Suppressor macrophage treated with lipopolysaccharide for 1 hour (primary cell): ENCODE measurements around the gene TGFBRAP1.
"Not testable (repeated sequence)": the region's sequence is repeated elsewhere in the genome, so short reads cannot be mapped to it uniquely, and the experiment has no call there.

ENCODE experiments used
- DNase-seq, 3 donors: peaks; one replicate each; pipeline ENCODE4 v3.0.0-alpha.2; 2020 to 2022

Gene TGFBRAP1

DNA sequence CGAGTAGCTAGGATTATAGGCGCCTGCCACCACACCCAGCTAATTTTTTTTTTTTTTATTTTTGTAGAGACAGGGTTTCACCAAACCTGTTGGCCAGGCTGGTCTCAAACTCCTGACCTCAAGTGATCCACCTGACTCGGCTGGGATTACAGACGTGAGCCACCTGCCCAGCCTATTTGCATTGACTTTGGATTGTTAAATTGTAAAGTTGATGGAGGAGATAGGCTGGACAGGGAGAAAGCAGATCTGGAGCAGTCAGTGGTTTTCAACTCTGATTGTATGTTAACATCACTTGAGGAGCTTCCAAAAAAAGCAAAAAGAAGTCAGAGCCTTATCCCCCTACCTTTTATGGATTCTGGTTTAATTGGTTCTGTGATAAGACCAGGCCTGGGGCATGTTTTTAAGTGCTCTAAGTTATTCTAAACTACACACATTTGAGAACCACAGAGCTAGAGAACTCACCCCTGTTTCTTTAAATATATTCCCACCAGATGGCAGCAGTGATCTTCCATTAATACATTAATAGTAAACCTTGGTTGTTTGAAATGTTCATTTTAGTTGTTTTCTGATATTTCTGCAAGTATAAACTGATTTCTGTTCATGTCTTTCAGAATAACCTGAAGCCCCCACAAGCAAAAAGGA, 15.3 kb upstream of the TGFBRAP1 start:
- DNase-seq, result peak; percentile 46 to 55 (median 53)

DNA sequence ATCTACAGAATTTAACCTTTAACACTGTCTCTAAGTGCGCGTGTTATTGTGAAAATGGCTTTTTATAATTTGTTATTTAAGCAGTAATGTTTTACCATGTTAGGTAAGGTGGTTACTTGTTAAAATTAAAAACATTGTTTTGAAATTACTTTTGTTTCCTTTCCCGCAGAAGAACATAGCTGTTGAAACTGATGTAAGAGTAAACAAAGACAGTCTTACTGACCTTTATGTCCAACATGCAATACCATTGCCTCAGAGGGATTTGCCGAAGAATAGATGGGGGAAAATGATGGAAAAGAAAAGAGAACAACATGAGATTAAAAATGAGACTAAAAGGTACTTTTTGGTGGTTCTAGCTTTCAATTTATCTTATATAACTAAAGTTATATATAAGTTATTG, 9.9 kb upstream of the TGFBRAP1 start:
- DNase-seq, result no peak

DNA sequence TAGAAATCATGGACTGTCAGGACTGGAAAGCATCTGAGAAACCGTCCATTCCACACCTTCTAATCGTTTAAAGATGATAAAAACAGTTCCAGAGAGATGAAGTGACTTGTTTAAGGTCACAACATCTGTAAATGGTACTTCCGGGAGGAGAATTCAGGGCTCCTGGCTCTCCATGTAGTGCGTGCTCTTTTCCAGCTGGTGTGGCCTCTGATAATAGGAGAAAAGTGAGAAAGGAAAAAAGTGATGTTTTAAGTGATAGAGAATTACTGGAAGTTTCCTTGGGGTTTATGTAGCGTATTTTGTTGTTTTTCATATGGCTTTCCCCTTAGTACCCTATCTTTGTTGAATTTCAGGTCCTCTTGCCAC, 8.5 kb upstream of the TGFBRAP1 start:
- DNase-seq, result no peak

DNA sequence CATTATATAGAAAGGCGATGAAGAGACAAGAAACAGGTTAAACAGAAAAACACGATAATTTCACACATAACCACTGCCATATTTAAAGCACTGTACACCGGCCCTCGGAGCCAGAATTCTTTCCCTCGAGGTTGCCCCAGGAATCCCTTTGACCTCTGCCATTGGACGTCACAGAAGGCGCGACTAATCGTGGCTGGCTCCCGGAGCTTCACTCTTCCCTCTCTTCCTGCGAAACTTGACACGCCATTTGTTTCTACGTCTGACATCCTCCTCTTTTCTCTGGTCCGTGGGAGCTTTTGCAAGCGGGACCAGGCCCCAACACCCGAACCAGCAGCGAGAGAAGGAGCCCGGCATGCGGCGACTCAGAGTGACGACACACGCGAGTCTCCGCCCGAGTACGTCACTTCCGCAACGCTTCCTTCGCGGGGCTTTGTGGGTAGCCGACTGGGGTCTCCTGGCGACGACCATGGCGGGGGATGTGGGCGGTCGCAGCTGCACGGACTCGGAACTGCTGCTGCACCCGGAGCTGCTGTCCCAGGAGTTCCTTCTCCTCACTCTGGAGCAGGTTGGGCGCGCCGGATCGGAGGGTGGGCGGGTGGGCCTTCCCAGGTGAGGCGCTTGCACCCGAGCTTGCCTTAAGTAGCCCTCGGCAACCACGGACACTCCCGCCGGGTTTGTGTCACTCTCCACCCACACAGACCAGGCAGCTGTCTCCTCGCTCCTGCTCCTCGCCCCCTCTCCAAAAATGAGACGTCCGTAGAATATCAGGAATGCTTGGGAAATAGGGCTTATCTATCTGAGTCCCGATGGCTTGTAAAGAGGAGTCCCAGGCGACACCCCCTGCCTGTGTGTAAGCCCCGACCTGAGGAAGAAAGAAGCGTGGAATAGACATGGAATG, 7.8 kb upstream of the TGFBRAP1 start, which contains the start of gene C2orf49:
Gene C2orf49 (plus strand): TSS at position 419 of the 898 bp plus-strand sequence. CDS start 48 bp downstream, at position 467.
- DNase-seq, result peak; percentile 94

DNA sequence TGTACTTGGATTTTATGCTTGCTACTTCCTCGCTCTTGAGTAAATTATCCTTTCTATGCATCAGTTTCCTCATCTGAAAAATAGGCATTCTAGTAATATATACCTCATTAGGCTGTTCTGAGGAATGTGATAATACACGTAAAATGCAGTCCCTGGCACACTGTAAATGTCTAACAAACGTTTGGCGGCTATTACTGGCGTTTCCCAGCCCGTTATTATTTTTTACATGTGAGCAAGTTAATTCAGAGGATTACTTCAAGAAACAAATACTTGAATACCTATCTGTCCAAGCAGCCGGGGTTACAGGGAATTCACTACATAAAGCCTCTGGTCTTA, 7.2 kb upstream of the TGFBRAP1 start:
- no peak for DNase-seq

DNA sequence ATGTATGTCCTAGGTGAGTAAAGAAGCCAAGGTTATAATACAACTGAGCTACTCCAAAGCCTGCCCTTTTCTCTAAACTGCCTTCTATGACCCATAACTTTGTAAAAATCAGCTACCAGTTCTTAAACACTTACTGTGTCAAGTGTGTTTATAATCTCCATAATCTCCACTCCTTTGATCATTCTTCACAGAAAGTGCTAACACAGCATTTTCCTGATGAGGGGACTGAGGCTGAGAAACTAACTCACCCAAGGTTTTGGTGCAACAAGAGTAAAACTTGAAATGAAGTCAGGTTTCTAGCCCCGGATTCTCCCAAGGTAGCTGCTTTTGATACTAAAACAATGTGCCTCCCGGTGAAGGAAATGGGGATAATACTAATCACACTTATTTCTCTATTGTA, 5.9 kb upstream of the TGFBRAP1 start:
- no peak for DNase-seq

DNA sequence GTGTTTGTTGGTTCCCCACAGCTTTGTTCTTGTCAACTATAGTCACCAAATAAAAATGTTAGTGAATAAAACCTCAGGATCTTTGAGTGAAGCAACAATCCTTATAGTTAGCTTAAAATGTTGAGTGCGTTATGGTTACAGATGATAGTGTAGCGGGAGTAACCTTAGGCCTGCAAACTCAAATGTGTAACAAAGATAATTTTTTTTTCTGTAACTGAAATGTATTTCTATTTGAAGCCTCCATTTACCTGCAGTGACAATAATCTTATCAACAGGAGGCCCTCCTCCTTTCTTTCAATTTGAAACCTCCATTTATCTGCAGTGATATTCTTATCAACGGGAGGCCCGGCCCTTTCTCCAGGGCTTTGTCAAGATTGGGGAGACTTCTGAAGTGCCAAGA, 4.7 kb upstream of the TGFBRAP1 start:
- DNase-seq, result no peak

DNA sequence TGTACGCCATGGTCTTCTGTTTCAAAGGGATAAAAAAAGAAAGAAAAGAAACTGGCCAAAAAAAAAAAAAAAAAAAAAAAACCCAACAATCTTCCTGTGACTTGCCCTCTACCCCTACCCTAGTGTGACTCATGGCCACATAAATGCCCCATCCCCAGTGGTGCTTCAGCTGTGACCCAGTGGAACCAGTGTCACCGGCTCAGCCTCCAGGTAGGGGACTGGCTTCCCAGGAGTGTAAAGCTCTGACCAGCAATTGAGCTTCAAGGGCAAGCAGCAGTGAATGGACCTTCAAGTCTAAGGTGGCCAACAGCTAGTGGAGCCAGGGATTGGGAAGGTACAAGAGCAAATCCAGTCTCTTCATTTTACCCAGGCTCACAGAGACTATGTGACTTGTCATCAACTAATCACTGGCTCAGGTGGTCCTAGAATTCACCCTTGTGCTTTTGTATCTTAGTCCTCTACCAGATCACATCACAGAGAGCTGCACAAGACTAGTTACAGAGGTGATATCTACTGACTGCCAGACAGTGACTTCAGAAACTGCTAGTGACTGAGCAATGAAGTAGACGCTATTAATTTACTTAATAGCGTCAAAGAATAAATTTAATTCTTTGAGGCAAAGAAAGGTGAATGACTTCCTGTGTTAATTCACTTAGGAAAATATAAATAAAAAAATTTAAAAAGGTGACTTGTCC, 1.3 kb upstream of the TGFBRAP1 start:
- peak in 2 of 3 donors; percentile 22 to 35 for DNase-seq

DNA sequence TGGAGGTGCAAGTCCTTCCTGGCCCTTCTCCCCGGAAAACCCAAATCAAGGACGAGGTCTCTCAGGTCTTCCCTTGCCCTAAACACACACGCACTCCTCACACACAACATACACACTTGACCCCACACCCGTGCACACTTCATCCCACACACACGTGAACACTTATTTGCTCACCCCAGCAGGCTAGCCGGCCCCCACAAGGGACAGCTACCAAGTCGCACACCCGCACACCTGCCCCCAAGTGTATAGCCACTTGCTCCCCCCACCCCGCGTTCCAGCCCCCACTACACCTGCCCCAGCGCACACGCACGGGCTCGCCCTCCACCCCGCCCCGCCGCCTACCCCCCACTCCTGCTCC, 359 bp downstream of the TGFBRAP1 start:
- peak in 1 of 3 donors; percentile 16 for DNase-seq

DNA sequence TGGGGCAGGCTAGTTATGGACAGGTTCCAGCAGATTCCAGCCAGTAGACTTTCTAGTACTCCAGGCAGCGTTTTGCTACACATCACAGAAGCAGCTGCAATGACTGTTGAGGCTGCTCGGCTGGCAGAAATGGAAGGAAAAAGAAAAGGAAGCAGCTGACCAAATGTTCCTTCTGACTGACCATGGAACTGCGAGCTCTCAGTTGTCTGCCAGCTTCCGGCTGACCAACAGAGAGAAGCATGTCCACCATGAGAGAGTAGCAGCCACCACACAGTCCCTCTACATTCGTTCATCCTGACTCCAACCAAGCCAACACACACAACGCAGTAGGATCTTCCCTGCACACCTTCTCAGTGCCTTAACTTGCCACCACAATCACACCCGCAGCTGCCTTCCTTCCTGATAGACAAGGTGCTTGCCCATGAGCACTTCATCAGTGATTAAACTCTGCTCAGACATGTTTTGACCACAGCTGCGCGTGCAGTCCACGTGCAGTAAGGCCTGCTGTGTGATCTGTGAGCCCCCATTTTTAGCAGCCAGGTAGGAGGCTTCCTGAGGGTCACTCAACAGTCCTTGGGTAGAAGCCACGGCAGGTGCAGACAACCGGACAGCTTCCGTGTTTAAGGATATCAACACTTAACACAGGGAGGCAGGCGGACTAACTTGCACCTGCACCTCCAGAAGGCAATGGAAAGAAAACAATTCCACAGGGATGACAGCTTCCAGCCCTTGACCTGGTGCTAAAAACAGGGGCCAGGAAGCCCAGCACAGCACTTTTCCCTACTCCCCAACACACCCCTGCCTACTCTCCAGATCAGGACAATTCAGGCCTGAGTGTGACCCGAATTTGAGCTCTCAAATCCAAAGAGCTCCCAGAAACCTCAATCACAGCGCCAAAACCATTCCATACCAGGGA, 996 bp downstream of the TGFBRAP1 start:
- peak; percentile 27 to 36 (median 34) for DNase-seq

DNA sequence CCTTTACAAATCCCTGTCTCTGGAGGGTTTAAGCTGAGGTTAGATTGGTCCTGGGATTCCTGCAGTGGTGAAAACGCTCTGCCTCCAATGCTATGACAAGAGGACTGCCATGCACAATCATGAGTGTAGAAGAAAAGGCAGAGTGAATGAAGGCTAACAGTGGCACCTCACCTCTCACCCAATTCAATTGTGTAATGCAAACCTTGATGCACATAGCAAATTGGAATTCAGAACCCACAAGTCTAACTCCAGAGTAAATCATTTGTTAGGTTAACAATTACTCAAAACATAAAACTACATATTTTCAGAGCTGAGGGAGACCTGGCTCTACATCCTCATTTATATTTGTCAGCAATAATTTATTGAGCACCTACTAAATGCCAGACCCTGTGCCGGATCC, 1.8 kb downstream of the TGFBRAP1 start:
- DNase-seq, result no peak

DNA sequence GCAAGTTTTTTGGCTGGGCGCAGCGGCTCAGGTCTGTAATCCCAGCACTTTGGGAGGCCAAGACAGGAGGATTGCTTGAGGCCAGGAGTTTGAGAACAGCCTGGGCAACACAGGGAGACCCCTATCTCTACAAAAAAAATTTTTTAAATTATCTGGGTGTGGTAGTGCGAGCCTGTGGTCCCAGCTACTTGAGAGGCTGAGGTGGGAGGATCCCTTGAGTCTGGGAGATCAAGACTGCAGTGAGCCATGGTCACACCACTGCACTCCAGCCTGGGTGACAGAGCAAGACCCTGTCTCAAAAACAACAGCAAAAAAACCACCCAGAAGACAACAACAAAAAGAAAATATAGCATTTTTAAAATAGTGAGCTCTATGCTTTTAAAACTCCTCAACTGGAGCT, 2.3 kb downstream of the TGFBRAP1 start:
- not testable (repeated sequence) for DNase-seq

DNA sequence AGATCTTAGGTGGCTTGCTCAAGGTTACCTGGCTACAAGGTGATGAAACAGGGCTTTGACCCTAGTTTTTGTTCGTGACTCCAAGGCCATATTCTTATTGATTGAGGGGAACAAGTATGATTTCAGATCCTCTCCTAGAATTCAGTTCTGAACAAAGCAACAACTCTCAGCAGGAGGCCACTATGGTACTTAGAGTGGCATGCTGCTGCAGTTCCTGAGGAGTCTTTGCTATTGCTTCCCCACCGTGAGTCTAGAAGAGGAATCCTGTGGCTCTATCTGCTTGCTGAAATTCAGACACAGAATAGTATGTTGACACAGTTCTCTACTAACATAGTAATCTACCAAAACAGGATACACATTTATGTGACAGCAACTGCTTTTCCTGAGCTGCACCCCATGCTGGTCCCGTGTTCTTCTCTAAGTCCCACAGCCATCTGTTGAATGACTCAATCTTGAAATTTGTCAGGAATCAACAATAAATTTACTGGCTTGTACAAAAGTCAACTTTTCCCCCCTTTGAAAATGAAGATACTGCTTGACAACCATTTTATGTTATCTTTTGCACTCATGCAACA, 4.1 kb downstream of the TGFBRAP1 start:
- DNase-seq, result peak in 2 of 3 donors; percentile 20 to 31

DNA sequence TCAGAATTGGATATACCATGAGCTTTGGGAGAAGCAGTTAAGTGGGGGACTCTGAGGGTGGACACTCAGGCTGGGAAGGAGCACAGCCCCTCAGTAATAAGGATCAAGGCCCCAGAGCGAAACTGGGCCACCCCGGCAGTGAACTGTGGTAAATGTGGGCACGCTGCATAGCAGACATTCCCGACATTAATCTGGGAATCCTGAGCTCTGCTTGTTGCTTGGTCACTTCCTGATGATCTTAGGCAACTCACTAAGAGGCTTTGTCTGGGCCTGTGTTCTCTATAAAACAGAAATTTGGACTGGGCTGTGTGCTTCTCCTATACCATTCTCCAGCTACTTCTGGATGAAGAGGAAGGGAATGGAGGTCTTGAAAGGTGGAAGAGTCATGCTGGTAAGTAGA, 4.8 kb downstream of the TGFBRAP1 start:
- no peak for DNase-seq

DNA sequence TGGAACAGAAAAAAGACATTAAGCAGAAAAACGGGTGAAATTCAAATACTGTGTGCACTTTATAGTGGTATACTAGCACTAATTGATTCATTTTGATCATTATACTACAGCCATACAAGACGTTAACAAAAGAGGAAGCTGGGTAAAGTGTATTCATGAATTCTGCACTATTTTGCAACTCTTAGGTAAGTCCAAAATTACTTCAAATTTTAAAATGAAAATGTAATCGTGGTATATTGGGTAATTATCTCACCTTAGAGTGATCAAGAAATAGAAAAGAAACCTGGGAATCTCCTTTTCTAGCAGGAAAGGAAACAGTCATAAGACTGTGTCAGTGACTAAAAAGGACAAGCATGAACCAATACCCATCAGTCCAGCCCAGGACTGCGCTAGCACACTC, 5.4 kb downstream of the TGFBRAP1 start:
- DNase-seq, result peak; percentile 43 to 72 (median 68)

DNA sequence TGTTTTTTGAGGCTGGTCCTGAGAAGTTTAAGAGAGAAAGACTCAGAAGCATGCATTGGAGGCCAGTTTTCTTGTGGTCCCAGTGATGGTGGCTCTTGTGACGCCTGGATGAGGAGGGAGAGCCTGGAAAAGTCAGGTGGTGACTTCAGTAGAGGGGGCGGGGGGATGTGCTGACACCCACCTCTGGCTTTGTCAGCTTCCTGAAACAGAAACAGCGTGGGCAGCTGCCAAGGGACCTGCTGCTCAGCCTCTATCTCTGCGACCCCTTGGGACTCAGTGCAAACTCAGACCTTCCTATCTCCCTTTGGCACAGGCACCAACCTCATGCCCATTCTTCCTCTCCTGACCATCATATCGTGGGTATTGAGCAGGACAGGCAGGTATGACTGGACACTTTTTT, 6.4 kb downstream of the TGFBRAP1 start:
- peak; percentile 33 to 60 (median 49) for DNase-seq

DNA sequence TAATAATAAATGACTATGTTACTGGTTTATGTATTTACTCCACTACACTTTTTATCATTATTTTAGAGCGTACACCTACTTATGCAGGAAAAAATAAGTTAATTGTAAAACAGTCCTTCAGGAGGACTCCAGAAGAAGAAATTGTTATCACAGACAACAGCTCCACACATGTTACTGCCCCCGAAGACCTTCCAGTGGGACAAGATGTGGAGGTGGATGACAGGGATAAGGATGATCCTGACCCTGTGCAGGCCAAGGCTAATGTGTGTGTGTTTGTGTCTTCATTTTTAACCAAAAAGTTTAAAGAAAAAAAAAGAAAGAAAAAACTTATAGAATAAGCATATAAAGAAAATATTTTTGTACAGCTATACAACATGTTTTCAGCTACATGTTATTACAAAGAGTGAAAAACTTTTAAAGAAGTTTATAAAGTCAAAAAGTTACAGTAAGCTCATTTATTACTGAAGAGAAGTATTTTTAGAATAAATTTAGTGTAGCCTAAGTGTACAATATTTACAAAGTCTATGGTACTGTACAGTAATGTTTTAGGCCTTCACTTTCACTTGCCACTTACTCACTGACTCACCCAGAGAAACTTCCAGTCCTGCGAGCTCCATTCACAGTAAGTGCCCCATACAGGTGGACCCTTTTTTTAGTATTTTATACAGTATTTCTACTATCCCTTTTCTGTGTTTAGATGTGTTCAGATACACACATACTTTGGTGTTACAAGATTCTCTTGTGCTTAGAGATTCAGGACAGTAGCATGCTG, 7.5 kb downstream of the TGFBRAP1 start:
- DNase-seq, result no peak

DNA sequence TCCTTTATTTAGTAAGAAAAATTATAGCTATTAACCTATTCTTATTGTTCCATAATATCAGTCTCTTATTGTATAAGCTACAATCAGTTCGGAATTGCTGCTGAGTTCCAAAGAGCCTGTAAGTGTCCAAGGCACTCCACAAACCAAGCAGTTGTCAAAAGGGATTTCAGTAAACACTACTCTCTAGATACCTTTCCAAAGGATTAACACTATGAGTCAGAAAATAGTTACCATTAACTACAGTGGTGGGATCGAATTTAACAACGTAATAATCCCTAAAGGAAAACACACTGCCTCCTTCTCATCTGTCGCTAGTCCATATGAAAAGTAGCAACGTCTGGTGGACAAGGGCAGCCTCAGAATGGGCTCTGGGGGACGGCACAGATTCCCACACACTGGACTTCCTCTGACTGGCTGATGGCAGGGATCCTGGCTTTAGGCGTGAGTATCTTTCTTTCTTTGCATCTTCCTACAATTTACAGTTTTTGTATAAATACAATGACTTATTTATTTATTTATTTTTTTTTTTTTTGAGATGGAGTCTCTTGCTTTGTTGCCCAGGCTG, 8.8 kb downstream of the TGFBRAP1 start:
- DNase-seq, result no peak

DNA sequence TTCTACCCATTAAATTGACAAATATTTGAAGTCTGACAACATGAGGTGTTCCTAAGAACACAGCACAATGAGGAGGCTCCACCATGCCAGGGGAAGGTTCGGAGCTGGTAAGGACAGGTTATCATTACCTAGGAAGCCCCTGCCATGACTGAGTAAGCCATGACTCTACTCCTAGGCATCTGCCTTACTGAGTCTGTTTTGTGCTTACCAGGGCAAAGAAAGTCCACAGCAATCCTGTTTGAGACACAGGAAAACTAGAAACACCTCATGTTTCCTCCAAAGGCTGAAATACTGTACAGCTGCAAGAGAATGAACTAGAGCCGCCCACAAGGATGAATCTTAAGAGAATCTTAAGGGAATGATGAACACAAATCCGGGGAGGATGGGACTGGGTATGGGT, 11.6 kb downstream of the TGFBRAP1 start:
- DNase-seq, result no peak

DNA sequence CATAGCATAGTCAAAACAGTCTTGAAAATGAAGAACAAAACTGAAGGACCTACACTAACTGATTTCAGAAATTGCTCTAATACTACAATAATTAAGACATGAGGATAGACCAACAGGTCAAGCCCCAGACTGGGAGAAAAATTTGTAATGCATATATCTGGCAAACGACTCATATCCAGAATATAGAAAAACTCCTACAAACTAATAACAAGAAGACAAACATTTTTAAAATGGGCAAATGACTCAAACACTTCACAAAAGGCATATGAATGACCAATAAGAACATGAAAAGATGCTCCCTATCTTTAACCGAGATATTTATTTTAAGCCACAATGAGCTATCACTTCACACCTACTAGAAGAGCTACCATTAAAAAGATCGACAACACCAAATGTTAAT, 14.2 kb downstream of the TGFBRAP1 start:
- no peak for DNase-seq

DNA sequence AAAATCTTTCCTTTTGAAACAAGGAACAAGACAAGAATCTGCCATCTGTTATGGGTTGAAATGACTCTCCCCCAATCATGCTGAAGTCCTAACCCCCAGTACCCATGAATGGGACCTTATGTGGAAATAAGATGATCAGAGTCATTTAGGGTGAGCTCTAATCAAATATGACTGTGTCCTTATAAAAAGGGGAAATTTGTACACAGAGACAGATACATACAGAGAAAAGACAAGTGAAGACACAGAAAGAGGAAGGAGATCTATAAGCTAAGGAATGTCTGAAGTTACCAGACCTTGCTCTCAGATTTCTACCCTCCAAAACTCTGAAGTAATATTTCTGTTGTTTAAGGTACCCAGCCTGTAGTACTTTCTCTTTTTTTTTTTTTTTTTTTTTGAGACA, 15.7 kb downstream of the TGFBRAP1 start:
- DNase-seq, result peak; percentile 24 to 64 (median 58)
